ENCODE results near the gene ALKAL2.

GRCh38 chr2:296354-296753, 8.5 kb upstream of the ALKAL2 start:
- TF ChIP-seq CTCF (IDR thresholded peaks at IDR 0.05; ENCODE audit: insufficient read depth, low read depth, low read length) (no peak), EZH2 (IDR thresholded peaks at IDR 0.05; ENCODE audit: insufficient read depth, low read length) (no peak)

Data from astrocyte (in vitro differentiated cells and primary cell).